H9 (cell line): Measurements from ENCODE around the gene EDA. TPM values are rescaled to one million over a fixed set of nuclear protein-coding genes. Genes with fewer than 3 reads are reported as not detected.

Source experiments
- DNase-seq: peaks from one replicate; pipeline ENCODE4 v3.0.0-alpha.2; 2017
- H2AFZ ChIP-seq: one replicate; pipeline ENCODE4 v1.6.1; 2013; ENCODE audit warnings: mild to moderate bottlenecking, low read length, control low read depth, moderate library complexity
- H2AK5ac ChIP-seq: 2 replicates; pipeline ENCODE4 v1.6.1; 2013; ENCODE audit warnings: low read length, control low read depth, mixed read lengths; ENCODE audit not compliant: insufficient read length
- H2BK120ac ChIP-seq: one replicate; pipeline ENCODE4 v1.6.1; 2013; ENCODE audit warnings: low read depth, mild to moderate bottlenecking, low read length, control low read depth, inconsistent platforms; ENCODE audit not compliant: poor library complexity, severe bottlenecking
- H2BK12ac ChIP-seq: 2 replicates; pipeline ENCODE4 v1.6.1; 2013; ENCODE audit warnings: low read length, control low read depth, mixed read lengths, low read depth; ENCODE audit not compliant: insufficient read length
- H2BK15ac ChIP-seq: 2 replicates; pipeline ENCODE4 v1.6.1; 2013; ENCODE audit warnings: low read depth, low read length, control low read depth
- H2BK20ac ChIP-seq: one replicate; pipeline ENCODE4 v1.6.1; 2013; ENCODE audit warnings: low read depth, mild to moderate bottlenecking, low read length, control low read depth, inconsistent platforms; ENCODE audit not compliant: poor library complexity, severe bottlenecking
- H2BK5ac ChIP-seq: 2 replicates; pipeline ENCODE4 v1.6.1; 2013; ENCODE audit warnings: low read length, control low read depth, mixed read lengths; ENCODE audit not compliant: insufficient read length
- H3K14ac ChIP-seq: 2 replicates; pipeline ENCODE4 v1.6.1; 2013; ENCODE audit warnings: low read length, control low read depth; ENCODE audit not compliant: insufficient read depth
- H3K18ac ChIP-seq: 2 replicates; pipeline ENCODE4 v1.6.1; 2013; ENCODE audit warnings: low read depth, mild to moderate bottlenecking, mixed read lengths, low read length, control low read depth; ENCODE audit not compliant: insufficient read length
- H3K23ac ChIP-seq: 2 replicates; pipeline ENCODE4 v1.6.1; 2013; ENCODE audit warnings: low read length, control low read depth, mixed read lengths, low read depth; ENCODE audit not compliant: insufficient read length
- H3K23me2 ChIP-seq: 2 replicates; pipeline ENCODE4 v1.6.1; 2013; ENCODE audit warnings: low read depth, mild to moderate bottlenecking, mixed read lengths, low read length, control low read depth; ENCODE audit not compliant: insufficient read length, poor library complexity, severe bottlenecking
- H3K27ac ChIP-seq: 2 replicates; pipeline ENCODE4 v1.5.1; 2013; ENCODE audit warnings: low read length, control low read depth, mixed read lengths, low read depth; ENCODE audit not compliant: insufficient read length
- H3K27me3 ChIP-seq: 2 replicates; pipeline ENCODE4 v1.6.1; 2013; ENCODE audit warnings: low read length, control low read depth, inconsistent platforms; ENCODE audit not compliant: insufficient read depth
- H3K4ac ChIP-seq: 2 replicates; pipeline ENCODE4 v1.6.1; 2013; ENCODE audit warnings: low read depth, mild to moderate bottlenecking, control low read depth, inconsistent platforms, low read length, moderate library complexity
- H3K4me1 ChIP-seq: 2 replicates; pipeline ENCODE4 v1.6.1; 2013; ENCODE audit warnings: low read length, control low read depth, inconsistent platforms; ENCODE audit not compliant: insufficient read depth
- H3K4me2 ChIP-seq: 2 replicates; pipeline ENCODE4 v1.6.1; 2013; ENCODE audit warnings: low read length, control low read depth, mixed read lengths; ENCODE audit not compliant: insufficient read length, insufficient read depth
- H3K56ac ChIP-seq: 2 replicates; pipeline ENCODE4 v1.6.1; 2013; ENCODE audit warnings: low read depth, mild to moderate bottlenecking, mixed read lengths, low read length, control low read depth; ENCODE audit not compliant: insufficient read length
- H3K79me1 ChIP-seq: 2 replicates; pipeline ENCODE4 v1.6.1; 2013; ENCODE audit warnings: low read depth, mild to moderate bottlenecking, moderate library complexity, low read length, control low read depth, inconsistent platforms; ENCODE audit not compliant: insufficient read depth, poor library complexity, severe bottlenecking
- H3K79me2 ChIP-seq: 2 replicates; pipeline ENCODE4 v1.6.1; 2013; ENCODE audit warnings: low read length, control low read depth, inconsistent platforms; ENCODE audit not compliant: insufficient read depth
- H3K9ac ChIP-seq: 2 replicates; pipeline ENCODE4 v1.6.1; 2013; ENCODE audit warnings: low read length, control low read depth, mixed read lengths; ENCODE audit not compliant: insufficient read length; ENCODE audit errors: extremely low read depth
- H3K9me3 ChIP-seq: one replicate; pipeline ENCODE4 v1.6.1; 2013; ENCODE audit warnings: low read depth, low read length, inconsistent platforms; ENCODE audit not compliant: control insufficient read depth
- H3T11ph ChIP-seq: one replicate; pipeline ENCODE4 v1.6.1; 2013; ENCODE audit warnings: mild to moderate bottlenecking, low read length, control low read depth, inconsistent platforms
- H4K20me1 ChIP-seq: one replicate; pipeline ENCODE4 v1.6.1; 2013; ENCODE audit not compliant: control insufficient read depth, insufficient read length, insufficient read depth
- H4K5ac ChIP-seq: 2 replicates; pipeline ENCODE4 v1.6.1; 2013; ENCODE audit warnings: low read depth, mild to moderate bottlenecking, mixed read lengths, low read length, control low read depth; ENCODE audit not compliant: insufficient read length
- H4K8ac ChIP-seq: replicated peaks from 2 replicates; pipeline ENCODE4 v1.6.1; 2013; ENCODE audit warnings: low read length, control low read depth, mixed read lengths, low read depth; ENCODE audit not compliant: insufficient read length
- H4K91ac ChIP-seq: 2 replicates; pipeline ENCODE4 v1.6.1; 2013; ENCODE audit warnings: low read depth, mild to moderate bottlenecking, moderate library complexity, mixed read lengths, low read length, control low read depth; ENCODE audit not compliant: insufficient read length
- H3K27ac Mint-ChIP-seq, 3 experiments: 2 replicates in 2 of 3; 3 replicates in 1 of 3; pipeline ENCODE4 v1.8.0; 2020 to 2021; ENCODE audit warnings: mixed read lengths in 3 of 3, mild to moderate bottlenecking in 1 of 3, moderate library complexity in 1 of 3
- H3K27me3 Mint-ChIP-seq: 2 replicates; pipeline ENCODE4 v1.8.0; 2021; ENCODE audit warnings: low read depth, mild to moderate bottlenecking, moderate library complexity, mixed read lengths
- H3K36me3 Mint-ChIP-seq, 3 experiments: 2 replicates in 2 of 3; 3 replicates in 1 of 3; pipeline ENCODE4 v1.8.0; 2020 to 2021; ENCODE audit warnings: low read depth in 3 of 3, mixed read lengths in 3 of 3; ENCODE audit not compliant: insufficient read depth in 1 of 3
- H3K4me1 Mint-ChIP-seq, 2 experiments: 2 replicates each; pipeline ENCODE4 v1.8.0; 2020; ENCODE audit warnings: mixed read lengths in 2 of 2
- H3K4me3 Mint-ChIP-seq, 2 experiments: 2 replicates in 1 of 2; 3 replicates in 1 of 2; pipeline ENCODE4 v1.8.0; 2020 to 2021; ENCODE audit warnings: mild to moderate bottlenecking in 2 of 2, mixed read lengths in 2 of 2, moderate library complexity in 1 of 2
- H3K9me3 Mint-ChIP-seq, 2 experiments: 2 replicates in 1 of 2; 3 replicates in 1 of 2; pipeline ENCODE4 v1.8.0; 2020; ENCODE audit warnings: mild to moderate bottlenecking in 2 of 2, mixed read lengths in 2 of 2, moderate library complexity in 1 of 2
- WGBS: extraction: QIAGEN DNeasy Blood & Tissue Kit; methylation state at CpG from one replicate; pipeline ENCODE4 v1.1.7; 2013; ENCODE audit warnings: missing lambda C conversion rate, low lambda C conversion rate, mixed read lengths; ENCODE audit not compliant: insufficient read length; ENCODE audit errors: extremely low coverage; 5-methylcytosine and 5-hydroxymethylcytosine counted together
- total RNA-seq: library from RNA; stranded (reverse); gene quantifications from 2 replicates; pipeline ENCODE4 v1.2.1, GENCODE V29; 2021
- TF ChIP-seq, protein P1 (sequence below): fragments of 200-600 bp; sonication (generic); conservative IDR thresholded peaks from 3 replicates; pipeline ENCODE4 v1.8.0; 2021; ENCODE audit warnings: antibody characterized with exemption, mild to moderate bottlenecking

The EDA gene
- total RNA-seq, 1 experiment from 2014 or later = 7.7 TPM

DNA sequence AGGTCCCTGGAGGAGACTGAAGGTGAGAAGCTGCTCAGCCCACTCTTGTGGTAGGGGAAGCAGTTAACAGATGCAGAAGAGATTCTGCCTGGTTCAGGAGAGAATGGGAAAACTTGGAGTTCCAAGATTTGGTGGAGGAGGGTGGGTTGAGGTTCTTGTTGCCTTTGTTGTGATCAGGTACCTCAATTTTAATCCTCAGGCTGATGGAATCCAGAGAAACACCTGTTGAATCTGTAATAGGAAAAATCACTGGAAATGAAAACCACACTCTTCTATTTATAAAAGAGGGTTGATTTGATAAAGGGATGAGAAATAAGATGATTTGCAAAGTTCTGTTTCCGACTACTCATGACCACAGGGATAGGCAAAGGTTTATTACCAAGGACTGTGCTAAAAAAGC, 132.1 kb downstream of the EDA start:
- H2BK15ac ChIP-seq = no peak overlapping the region
- H2AFZ ChIP-seq = no peak overlapping the region
- TF ChIP-seq, protein P1, sequence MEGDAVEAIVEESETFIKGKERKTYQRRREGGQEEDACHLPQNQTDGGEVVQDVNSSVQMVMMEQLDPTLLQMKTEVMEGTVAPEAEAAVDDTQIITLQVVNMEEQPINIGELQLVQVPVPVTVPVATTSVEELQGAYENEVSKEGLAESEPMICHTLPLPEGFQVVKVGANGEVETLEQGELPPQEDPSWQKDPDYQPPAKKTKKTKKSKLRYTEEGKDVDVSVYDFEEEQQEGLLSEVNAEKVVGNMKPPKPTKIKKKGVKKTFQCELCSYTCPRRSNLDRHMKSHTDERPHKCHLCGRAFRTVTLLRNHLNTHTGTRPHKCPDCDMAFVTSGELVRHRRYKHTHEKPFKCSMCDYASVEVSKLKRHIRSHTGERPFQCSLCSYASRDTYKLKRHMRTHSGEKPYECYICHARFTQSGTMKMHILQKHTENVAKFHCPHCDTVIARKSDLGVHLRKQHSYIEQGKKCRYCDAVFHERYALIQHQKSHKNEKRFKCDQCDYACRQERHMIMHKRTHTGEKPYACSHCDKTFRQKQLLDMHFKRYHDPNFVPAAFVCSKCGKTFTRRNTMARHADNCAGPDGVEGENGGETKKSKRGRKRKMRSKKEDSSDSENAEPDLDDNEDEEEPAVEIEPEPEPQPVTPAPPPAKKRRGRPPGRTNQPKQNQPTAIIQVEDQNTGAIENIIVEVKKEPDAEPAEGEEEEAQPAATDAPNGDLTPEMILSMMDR = no peak
- H3K27me3 ChIP-seq = no peaks in the 10 kb centered on the region
- H2BK12ac ChIP-seq = no peak overlapping the region
- H3K9me3 ChIP-seq = peaks cover 31% of the 10 kb centered on the region
- no peak overlapping the region for H2BK5ac ChIP-seq
- no peak overlapping the region for H3K4me3 Mint-ChIP-seq
- no peak overlapping the region for H4K91ac ChIP-seq
- no peak for DNase-seq
- H2BK20ac ChIP-seq = no peak overlapping the region
- H3T11ph ChIP-seq = no peak overlapping the region
- H3K27ac Mint-ChIP-seq = no peak overlapping the region
- peaks cover 44 to 51% of the 10 kb centered on the region in 2 experiments for H3K9me3 Mint-ChIP-seq
- H3K4ac ChIP-seq = no peak overlapping the region
- no peaks in the 10 kb centered on the region for H3K27me3 Mint-ChIP-seq
- H3K23me2 ChIP-seq = no peaks in the 10 kb centered on the region
- no peak overlapping the region for H3K18ac ChIP-seq
- H2BK120ac ChIP-seq = no peak overlapping the region
- H3K79me2 ChIP-seq = no peaks in the 10 kb centered on the region
- no peak overlapping the region for H3K9ac ChIP-seq
- H4K5ac ChIP-seq = no peak overlapping the region
- no peaks in the 10 kb centered on the region for H3K79me1 ChIP-seq
- H3K4me1 ChIP-seq = no peaks in the 10 kb centered on the region
- no peak overlapping the region for H3K23ac ChIP-seq
- no peak overlapping the region for H3K14ac ChIP-seq
- peaks cover under 1 to 12% (median 6%) of the 10 kb centered on the region in 3 experiments; a peak in 6 of 7 replicates for H3K36me3 Mint-ChIP-seq
- no peak overlapping the region for H3K27ac ChIP-seq
- no peak overlapping the region for H4K8ac ChIP-seq
- H3K56ac ChIP-seq = no peak overlapping the region
- no peak overlapping the region for H3K4me2 ChIP-seq
- no peaks in the 10 kb centered on the region for H3K4me1 Mint-ChIP-seq
- H4K20me1 ChIP-seq = no peaks in the 10 kb centered on the region
- no CpG with 5 or more reads among the region's 1 CpG for WGBS
- no peak overlapping the region for H2AK5ac ChIP-seq
